ENCODE results near the gene PFN2.
"Not testable (repeated sequence)": the region's sequence is repeated elsewhere in the genome, so short reads cannot be mapped to it uniquely, and the experiment has no call there.

PFN2 gene

DNA sequence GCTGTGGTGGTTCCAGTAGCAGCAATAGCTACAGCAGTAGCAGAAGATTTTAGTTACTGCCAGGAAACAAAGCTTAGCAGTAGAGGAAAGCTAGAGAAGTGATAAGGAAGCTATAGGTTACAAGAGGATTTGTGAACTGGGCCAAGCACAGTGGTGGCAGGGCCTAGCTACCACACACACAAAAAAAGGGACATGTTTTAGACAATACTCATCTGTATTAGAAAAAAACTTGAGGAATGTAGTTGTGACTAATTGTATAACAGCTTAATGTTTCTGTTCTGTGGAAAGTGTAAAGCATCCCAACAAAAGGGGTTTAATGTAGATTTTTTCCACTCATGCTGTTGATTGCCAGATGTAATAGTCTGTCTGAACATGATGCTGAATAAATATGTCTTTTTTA, 29.9 kb upstream of the PFN2 start:
- TF ChIP-seq, protein P1, sequence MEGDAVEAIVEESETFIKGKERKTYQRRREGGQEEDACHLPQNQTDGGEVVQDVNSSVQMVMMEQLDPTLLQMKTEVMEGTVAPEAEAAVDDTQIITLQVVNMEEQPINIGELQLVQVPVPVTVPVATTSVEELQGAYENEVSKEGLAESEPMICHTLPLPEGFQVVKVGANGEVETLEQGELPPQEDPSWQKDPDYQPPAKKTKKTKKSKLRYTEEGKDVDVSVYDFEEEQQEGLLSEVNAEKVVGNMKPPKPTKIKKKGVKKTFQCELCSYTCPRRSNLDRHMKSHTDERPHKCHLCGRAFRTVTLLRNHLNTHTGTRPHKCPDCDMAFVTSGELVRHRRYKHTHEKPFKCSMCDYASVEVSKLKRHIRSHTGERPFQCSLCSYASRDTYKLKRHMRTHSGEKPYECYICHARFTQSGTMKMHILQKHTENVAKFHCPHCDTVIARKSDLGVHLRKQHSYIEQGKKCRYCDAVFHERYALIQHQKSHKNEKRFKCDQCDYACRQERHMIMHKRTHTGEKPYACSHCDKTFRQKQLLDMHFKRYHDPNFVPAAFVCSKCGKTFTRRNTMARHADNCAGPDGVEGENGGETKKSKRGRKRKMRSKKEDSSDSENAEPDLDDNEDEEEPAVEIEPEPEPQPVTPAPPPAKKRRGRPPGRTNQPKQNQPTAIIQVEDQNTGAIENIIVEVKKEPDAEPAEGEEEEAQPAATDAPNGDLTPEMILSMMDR (conservative IDR thresholded peaks at IDR 0.05; ENCODE audit: low read length): no peak
- DNase-seq (ENCODE audit: low read depth): peak; percentile 40
- H3K4me3 ChIP-seq (ENCODE audit: low read length): no peak overlapping the region

- no peak for DNase-seq (ENCODE audit: low read depth)
- TF ChIP-seq, protein P1 (conservative IDR thresholded peaks at IDR 0.05; ENCODE audit: low read length): no peak
- no peak overlapping the region for H3K4me3 ChIP-seq (ENCODE audit: low read length)
These were observed 28.7 kb upstream of the PFN2 start for GRCh38 chr3:149999421-149999820.

- H3K4me3 ChIP-seq (ENCODE audit: low read length): no peak overlapping the region
- TF ChIP-seq, protein P1 (conservative IDR thresholded peaks at IDR 0.05; ENCODE audit: low read length): no peak
- no peak for DNase-seq (ENCODE audit: low read depth)
These were observed 28.3 kb upstream of the PFN2 start for GRCh38 chr3:149998946-149999345.

GRCh38 chr3:149992416-149993058, 21.8 kb upstream of the PFN2 start:
- no peak for DNase-seq (ENCODE audit: low read depth)
- TF ChIP-seq, protein P1 (conservative IDR thresholded peaks at IDR 0.05; ENCODE audit: low read length): no peak
- no peak overlapping the region for H3K4me3 ChIP-seq (ENCODE audit: low read length)

GRCh38 chr3:149990423-149990948, 19.8 kb upstream of the PFN2 start:
- H3K4me3 ChIP-seq (ENCODE audit: low read length): no peak overlapping the region
- TF ChIP-seq, protein P1 (conservative IDR thresholded peaks at IDR 0.05; ENCODE audit: low read length): no peak
- peak; percentile 73 for DNase-seq (ENCODE audit: low read depth)

GRCh38 chr3:149989307-149989706, 18.6 kb upstream of the PFN2 start:
- no peak for DNase-seq (ENCODE audit: low read depth)
- TF ChIP-seq, protein P1 (conservative IDR thresholded peaks at IDR 0.05; ENCODE audit: low read length): no peak

GRCh38 chr3:149983628-149984027, 12.9 kb upstream of the PFN2 start:
- TF ChIP-seq, protein P1 (conservative IDR thresholded peaks at IDR 0.05; ENCODE audit: low read length): no peak
- no peak for DNase-seq (ENCODE audit: low read depth)
- H3K4me3 ChIP-seq (ENCODE audit: low read length): no peak overlapping the region

More at GRCh38 chr3:149989307-149989706, 18.6 kb upstream of the PFN2 start:
- H3K4me3 ChIP-seq (ENCODE audit: low read length): no peak overlapping the region

GRCh38 chr3:149983053-149983452, 12.4 kb upstream of the PFN2 start:
- DNase-seq (ENCODE audit: low read depth); H3K4me3 ChIP-seq (ENCODE audit: low read length): not testable (repeated sequence)

- H3K4me3 ChIP-seq (ENCODE audit: low read length); DNase-seq (ENCODE audit: low read depth): not testable (repeated sequence)
These were observed 11.3 kb upstream of the PFN2 start for GRCh38 chr3:149981979-149982378.
